DND-41 (cell line): Measurements from ENCODE around the gene MAP3K9.

Experiments used
- CTCF ChIP-seq: IDR thresholded peaks from 2 replicates; pipeline ENCODE4 v1.5.1; 2012; ENCODE audit warnings: borderline replicate concordance, low read length, moderate library complexity, mild to moderate bottlenecking; ENCODE audit not compliant: poor library complexity, severe bottlenecking; ENCODE audit errors: extremely low read depth
- EZH2 ChIP-seq: IDR thresholded peaks from 3 replicates; pipeline ENCODE4 v1.6.1; 2012; ENCODE audit warnings: borderline replicate concordance, low read depth, mild to moderate bottlenecking, moderate library complexity, low read length, inconsistent platforms; ENCODE audit not compliant: severe bottlenecking

- TF ChIP-seq CTCF (no peak), EZH2 (no peak)
These were observed 38.2 kb upstream of the MAP3K9 start for GRCh38 chr14:70847406-70848090.
